ENCODE data around the gene CDK11A.
A peak's percentile ranks its signal among the peaks of the same experiment; 100 is the strongest.
"Not testable (repeated sequence)": the region's sequence is repeated elsewhere in the genome, so short reads cannot be mapped to it uniquely, and the experiment has no call there.

The CDK11A gene

GRCh38 chr1:1754051-1754815 is 30.1 kb upstream of the CDK11A start:
- no peak for DNase-seq (ENCODE audit: low read depth)

- DNase-seq (ENCODE audit: low read depth), result no peak
These were observed 29.4 kb upstream of the CDK11A start for GRCh38 chr1:1753607-1754005.

GRCh38 chr1:1752636-1753606 is 28.8 kb upstream of the CDK11A start:
- DNase-seq (ENCODE audit: low read depth), result no peak

- no peak for DNase-seq (ENCODE audit: low read depth)
These were observed 28.0 kb upstream of the CDK11A start for GRCh38 chr1:1752190-1752589.

- not testable (repeated sequence) for DNase-seq (ENCODE audit: low read depth)
These were observed 25.8 kb upstream of the CDK11A start for GRCh38 chr1:1749941-1750340.

- no peak for DNase-seq (ENCODE audit: low read depth)
These were observed 24.6 kb upstream of the CDK11A start for GRCh38 chr1:1748686-1749321.

GRCh38 chr1:1746566-1746909 is 22.4 kb upstream of the CDK11A start:
- not testable (repeated sequence) for DNase-seq (ENCODE audit: low read depth)

GRCh38 chr1:1745651-1746565 is 21.8 kb upstream of the CDK11A start:
- peak; percentile 78 for DNase-seq (ENCODE audit: low read depth)

- not testable (repeated sequence) for DNase-seq (ENCODE audit: low read depth)
These were observed 18.4 kb upstream of the CDK11A start for GRCh38 chr1:1742529-1742928.

- DNase-seq (ENCODE audit: low read depth), result peak; percentile 95
These were observed 16.9 kb upstream of the CDK11A start for GRCh38 chr1:1741013-1741412.

GRCh38 chr1:1738799-1739337 is 14.7 kb upstream of the CDK11A start:
- not testable (repeated sequence) for DNase-seq (ENCODE audit: low read depth)

- not testable (repeated sequence) for DNase-seq (ENCODE audit: low read depth)
These were observed 13.8 kb upstream of the CDK11A start for GRCh38 chr1:1737675-1738590.

- no peak for DNase-seq (ENCODE audit: low read depth)
These were observed 8.2 kb upstream of the CDK11A start for GRCh38 chr1:1732381-1732780.

- DNase-seq (ENCODE audit: low read depth), result no peak
These were observed 6.7 kb upstream of the CDK11A start for GRCh38 chr1:1730870-1731269.

GRCh38 chr1:1730230-1730629 is 6.1 kb upstream of the CDK11A start:
- DNase-seq (ENCODE audit: low read depth), result not testable (repeated sequence)

- DNase-seq (ENCODE audit: low read depth), result not testable (repeated sequence)
These were observed 5.1 kb upstream of the CDK11A start for GRCh38 chr1:1729116-1729816.

- DNase-seq (ENCODE audit: low read depth), result peak; percentile 57
These were observed 4.3 kb upstream of the CDK11A start for GRCh38 chr1:1728308-1729005.

GRCh38 chr1:1727131-1727651 is 3.0 kb upstream of the CDK11A start:
- not testable (repeated sequence) for DNase-seq (ENCODE audit: low read depth)

Data from iris pigment epithelial cell (primary cell).